Measurements from ENCODE around the gene SNX25.

DNA sequence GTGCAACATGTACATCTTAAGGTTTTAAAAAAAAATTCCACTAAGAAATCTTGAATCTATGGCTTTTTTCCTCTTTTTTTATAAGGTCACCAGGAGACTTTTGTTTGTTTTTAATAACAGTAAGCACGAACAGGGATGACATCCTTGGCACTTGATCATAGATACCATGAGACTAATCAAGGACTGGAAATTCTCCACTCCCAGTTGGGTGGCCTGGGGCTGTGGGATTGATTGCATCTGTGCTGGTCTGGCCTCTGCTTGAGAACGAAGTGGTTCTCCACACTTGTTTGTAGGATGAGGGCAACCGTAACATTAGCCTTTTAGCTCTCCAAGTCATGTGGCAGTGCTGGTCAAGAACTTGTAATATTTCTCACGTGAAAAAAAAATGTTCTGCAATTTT lies 35.4 kb downstream of the SNX25 start:
- TF ChIP-seq, protein P1, sequence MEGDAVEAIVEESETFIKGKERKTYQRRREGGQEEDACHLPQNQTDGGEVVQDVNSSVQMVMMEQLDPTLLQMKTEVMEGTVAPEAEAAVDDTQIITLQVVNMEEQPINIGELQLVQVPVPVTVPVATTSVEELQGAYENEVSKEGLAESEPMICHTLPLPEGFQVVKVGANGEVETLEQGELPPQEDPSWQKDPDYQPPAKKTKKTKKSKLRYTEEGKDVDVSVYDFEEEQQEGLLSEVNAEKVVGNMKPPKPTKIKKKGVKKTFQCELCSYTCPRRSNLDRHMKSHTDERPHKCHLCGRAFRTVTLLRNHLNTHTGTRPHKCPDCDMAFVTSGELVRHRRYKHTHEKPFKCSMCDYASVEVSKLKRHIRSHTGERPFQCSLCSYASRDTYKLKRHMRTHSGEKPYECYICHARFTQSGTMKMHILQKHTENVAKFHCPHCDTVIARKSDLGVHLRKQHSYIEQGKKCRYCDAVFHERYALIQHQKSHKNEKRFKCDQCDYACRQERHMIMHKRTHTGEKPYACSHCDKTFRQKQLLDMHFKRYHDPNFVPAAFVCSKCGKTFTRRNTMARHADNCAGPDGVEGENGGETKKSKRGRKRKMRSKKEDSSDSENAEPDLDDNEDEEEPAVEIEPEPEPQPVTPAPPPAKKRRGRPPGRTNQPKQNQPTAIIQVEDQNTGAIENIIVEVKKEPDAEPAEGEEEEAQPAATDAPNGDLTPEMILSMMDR (IDR thresholded peaks at IDR 0.05) = no peak
- TF ChIP-seq POLR2A (IDR thresholded peaks at IDR 0.05) = no peak

All from esophagus squamous epithelium (tissue), 4 donors.